Measurements from ENCODE around the gene ADSS1.

Gene ADSS1

GRCh38 chr14:104700225-104700651 lies 23.8 kb upstream of the ADSS1 start:
- DNase-seq, result no peak

- no peak for DNase-seq
These were observed 23.2 kb upstream of the ADSS1 start for GRCh38 chr14:104700747-104701217.

GRCh38 chr14:104701383-104702076 lies 22.5 kb upstream of the ADSS1 start:
- DNase-seq, result no peak

- DNase-seq, result no peak
These were observed 21.9 kb upstream of the ADSS1 start for GRCh38 chr14:104702106-104702505.

- no peak for DNase-seq
These were observed 21.4 kb upstream of the ADSS1 start for GRCh38 chr14:104702673-104703072.

- DNase-seq, result no peak
These were observed 20.8 kb upstream of the ADSS1 start for GRCh38 chr14:104703269-104703668.

- no peak for DNase-seq
These were observed 19.8 kb upstream of the ADSS1 start for GRCh38 chr14:104704252-104704651.

- no peak for DNase-seq
These were observed 18.5 kb upstream of the ADSS1 start for GRCh38 chr14:104705340-104706047.

GRCh38 chr14:104706733-104707607 lies 17.1 kb upstream of the ADSS1 start:
- no peak for DNase-seq

- no peak for DNase-seq
These were observed 16.1 kb upstream of the ADSS1 start for GRCh38 chr14:104707608-104708595.

- DNase-seq, result no peak
These were observed 15.3 kb upstream of the ADSS1 start for GRCh38 chr14:104708606-104709268.

GRCh38 chr14:104709387-104710039 lies 14.5 kb upstream of the ADSS1 start:
- no peak for DNase-seq

GRCh38 chr14:104710071-104710735 lies 13.8 kb upstream of the ADSS1 start:
- DNase-seq, result no peak

GRCh38 chr14:104712881-104713734 lies 10.9 kb upstream of the ADSS1 start:
- no peak for DNase-seq

- DNase-seq, result no peak
These were observed 10.0 kb upstream of the ADSS1 start for GRCh38 chr14:104714066-104714465.

GRCh38 chr14:104714681-104715080 lies 9.3 kb upstream of the ADSS1 start:
- DNase-seq, result no peak

GRCh38 chr14:104715416-104715815 lies 8.6 kb upstream of the ADSS1 start:
- DNase-seq, result no peak

- DNase-seq, result no peak
These were observed 8.2 kb upstream of the ADSS1 start for GRCh38 chr14:104715871-104716270.

GRCh38 chr14:104717137-104717536 lies 6.9 kb upstream of the ADSS1 start:
- DNase-seq, result no peak

Measured in GOT3 (cell line).